Activated gamma-delta T cell (primary cell): ENCODE measurements around the gene ZDHHC11.
"Not testable (repeated sequence)": the region's sequence is repeated elsewhere in the genome, so short reads cannot be mapped to it uniquely, and the experiment has no call there.

ENCODE experiments used
- DNase-seq: peaks from one replicate; lab custom pipeline; 2025; lab: John Stamatoyannopoulos, UW

The ZDHHC11 gene

GRCh38 chr5:775961-776861 lies 74.6 kb downstream of the ZDHHC11 start:
- no peak for DNase-seq

- not testable (repeated sequence) for DNase-seq
Observed at GRCh38 chr5:775595-775960, 75.2 kb downstream of the ZDHHC11 start.

GRCh38 chr5:774854-775505 lies 75.8 kb downstream of the ZDHHC11 start:
- not testable (repeated sequence) for DNase-seq

- not testable (repeated sequence) for DNase-seq
Observed at GRCh38 chr5:774304-774703, 76.5 kb downstream of the ZDHHC11 start.

GRCh38 chr5:773517-774264 lies 77.1 kb downstream of the ZDHHC11 start:
- no peak for DNase-seq

- DNase-seq = not testable (repeated sequence)
Observed at GRCh38 chr5:772931-773330, 77.9 kb downstream of the ZDHHC11 start.

GRCh38 chr5:772547-772890 lies 78.3 kb downstream of the ZDHHC11 start:
- DNase-seq = not testable (repeated sequence)

GRCh38 chr5:771841-772546 lies 78.8 kb downstream of the ZDHHC11 start:
- DNase-seq = not testable (repeated sequence)

- not testable (repeated sequence) for DNase-seq
Observed at GRCh38 chr5:771087-771781, 79.6 kb downstream of the ZDHHC11 start.

GRCh38 chr5:770585-770984 lies 80.2 kb downstream of the ZDHHC11 start:
- not testable (repeated sequence) for DNase-seq

- DNase-seq = not testable (repeated sequence)
Observed at GRCh38 chr5:769485-770145, 81.2 kb downstream of the ZDHHC11 start.

GRCh38 chr5:766666-767431 lies 83.9 kb downstream of the ZDHHC11 start:
- no peak for DNase-seq

- no peak for DNase-seq
Observed at GRCh38 chr5:765948-766631, 84.7 kb downstream of the ZDHHC11 start.

- DNase-seq = no peak
Observed at GRCh38 chr5:763998-764781, 86.6 kb downstream of the ZDHHC11 start.

GRCh38 chr5:763397-763796 lies 87.4 kb downstream of the ZDHHC11 start:
- no peak for DNase-seq

- DNase-seq = not testable (repeated sequence)
Observed at GRCh38 chr5:762996-763395, 87.8 kb downstream of the ZDHHC11 start.

GRCh38 chr5:761854-762710 lies 88.7 kb downstream of the ZDHHC11 start:
- DNase-seq = no peak
